ENCODE data around the gene FOXQ1.
A peak's percentile ranks its signal among the peaks of the same experiment; 100 is the strongest.

Gene FOXQ1

GRCh38 chr6:1363298-1363697 lies 51.4 kb downstream of the FOXQ1 start:
- Histone ChIP-seq H3K4me3 (replicated peaks; ENCODE audit: insufficient read depth, low read length) (no peak overlapping the region), H3K27me3 (ENCODE audit: insufficient read depth, poor library complexity, severe bottlenecking) (no peaks in the 10 kb centered on the region), H3K27ac (replicated peaks) (no peak overlapping the region)
- peak; percentile 43 to 59 for DNase-seq (ENCODE audit: low read depth in 1 of 2, low spot score in 1 of 2)
- no peak for TF ChIP-seq SPI1 (IDR thresholded peaks at IDR 0.05; ENCODE audit: borderline replicate concordance, low read depth)

- no peak overlapping the region for H3K27ac ChIP-seq (replicated peaks)
- H3K27me3 ChIP-seq (ENCODE audit: insufficient read depth, poor library complexity, severe bottlenecking), result no peaks in the 10 kb centered on the region
- TF ChIP-seq SPI1 (IDR thresholded peaks at IDR 0.05; ENCODE audit: borderline replicate concordance, low read depth), result no peak
- no peak for TF ChIP-seq CTCF (IDR thresholded peaks at IDR 0.05; ENCODE audit: insufficient read depth, low read length)
- TF ChIP-seq GABPA (IDR thresholded peaks at IDR 0.05; ENCODE audit: low read depth), result no peak
- TF ChIP-seq POLR2AphosphoS5 (IDR thresholded peaks at IDR 0.05; ENCODE audit: low read depth), result no peak
- TF ChIP-seq, protein P1, sequence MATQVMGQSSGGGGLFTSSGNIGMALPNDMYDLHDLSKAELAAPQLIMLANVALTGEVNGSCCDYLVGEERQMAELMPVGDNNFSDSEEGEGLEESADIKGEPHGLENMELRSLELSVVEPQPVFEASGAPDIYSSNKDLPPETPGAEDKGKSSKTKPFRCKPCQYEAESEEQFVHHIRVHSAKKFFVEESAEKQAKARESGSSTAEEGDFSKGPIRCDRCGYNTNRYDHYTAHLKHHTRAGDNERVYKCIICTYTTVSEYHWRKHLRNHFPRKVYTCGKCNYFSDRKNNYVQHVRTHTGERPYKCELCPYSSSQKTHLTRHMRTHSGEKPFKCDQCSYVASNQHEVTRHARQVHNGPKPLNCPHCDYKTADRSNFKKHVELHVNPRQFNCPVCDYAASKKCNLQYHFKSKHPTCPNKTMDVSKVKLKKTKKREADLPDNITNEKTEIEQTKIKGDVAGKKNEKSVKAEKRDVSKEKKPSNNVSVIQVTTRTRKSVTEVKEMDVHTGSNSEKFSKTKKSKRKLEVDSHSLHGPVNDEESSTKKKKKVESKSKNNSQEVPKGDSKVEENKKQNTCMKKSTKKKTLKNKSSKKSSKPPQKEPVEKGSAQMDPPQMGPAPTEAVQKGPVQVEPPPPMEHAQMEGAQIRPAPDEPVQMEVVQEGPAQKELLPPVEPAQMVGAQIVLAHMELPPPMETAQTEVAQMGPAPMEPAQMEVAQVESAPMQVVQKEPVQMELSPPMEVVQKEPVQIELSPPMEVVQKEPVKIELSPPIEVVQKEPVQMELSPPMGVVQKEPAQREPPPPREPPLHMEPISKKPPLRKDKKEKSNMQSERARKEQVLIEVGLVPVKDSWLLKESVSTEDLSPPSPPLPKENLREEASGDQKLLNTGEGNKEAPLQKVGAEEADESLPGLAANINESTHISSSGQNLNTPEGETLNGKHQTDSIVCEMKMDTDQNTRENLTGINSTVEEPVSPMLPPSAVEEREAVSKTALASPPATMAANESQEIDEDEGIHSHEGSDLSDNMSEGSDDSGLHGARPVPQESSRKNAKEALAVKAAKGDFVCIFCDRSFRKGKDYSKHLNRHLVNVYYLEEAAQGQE (IDR thresholded peaks at IDR 0.05; ENCODE audit: insufficient replicate concordance, low read depth), result no peak
- no peak overlapping the region for H3K4me3 ChIP-seq (replicated peaks; ENCODE audit: insufficient read depth, low read length)
- DNase-seq (ENCODE audit: low read depth in 1 of 2, low spot score in 1 of 2), result peak in 1 of 2 experiments; percentile 15
Measured at GRCh38 chr6:1363729-1364572, 52.1 kb downstream of the FOXQ1 start.

Measured in HL-60 (cell line).